Peyer's patch (tissue), 4 donors: ENCODE data around the gene TCF12.

Source experiments
- CTCF ChIP-seq, 6 experiments: fragments of 450-650 bp in 4 of 6; fragments of 200-600 bp in 2 of 6; sonication (generic) in 1 of 6; IDR thresholded peaks; one replicate each; pipeline ENCODE4 v1.5.1; 2017 to 2019; ENCODE audit warnings: antibody characterized with exemption in 6 of 6, mild to moderate bottlenecking in 3 of 6, moderate library complexity in 1 of 6
- POLR2A ChIP-seq, 2 donors: fragments of 450-650 bp; IDR thresholded peaks; one replicate each; pipeline ENCODE4 v1.5.1; 2017; ENCODE audit warnings: antibody characterized with exemption in 2 of 2, mild to moderate bottlenecking in 2 of 2, moderate library complexity in 2 of 2

- TF ChIP-seq CTCF (IDR thresholded peaks at IDR 0.05) (no peak), POLR2A (IDR thresholded peaks at IDR 0.05) (no peak)
Measured at GRCh38 chr15:57237301-57237642, 318.8 kb downstream of the TCF12 start.
